GM18861 (cell line): ENCODE data around the gene ZFYVE28.
"Not testable (repeated sequence)": the region's sequence is repeated elsewhere in the genome, so short reads cannot be mapped to it uniquely, and the experiment has no call there.

Experiments used
- ATAC-seq: cut with Tn5 transposase; IDR thresholded peaks from one replicate; pipeline ENCODE4 v1.9.1; 2021; ENCODE audit not compliant: unreplicated experiment

The ZFYVE28 gene

GRCh38 chr4:2393353-2394270, 24.8 kb downstream of the ZFYVE28 start:
- no peak for ATAC-seq

- ATAC-seq: no peak
These were observed 27.5 kb downstream of the ZFYVE28 start for GRCh38 chr4:2390784-2391421.

GRCh38 chr4:2390146-2390545, 28.3 kb downstream of the ZFYVE28 start:
- ATAC-seq: no peak

GRCh38 chr4:2389691-2390090, 28.8 kb downstream of the ZFYVE28 start:
- ATAC-seq: no peak

- no peak for ATAC-seq
These were observed 29.8 kb downstream of the ZFYVE28 start for GRCh38 chr4:2388429-2389182.

- ATAC-seq: no peak
These were observed 30.6 kb downstream of the ZFYVE28 start for GRCh38 chr4:2387829-2388228.

GRCh38 chr4:2387218-2387617, 31.2 kb downstream of the ZFYVE28 start:
- no peak for ATAC-seq

- ATAC-seq: no peak
These were observed 31.7 kb downstream of the ZFYVE28 start for GRCh38 chr4:2386717-2387116.

GRCh38 chr4:2385516-2385915, 32.9 kb downstream of the ZFYVE28 start:
- ATAC-seq: no peak

GRCh38 chr4:2384245-2384644, 34.2 kb downstream of the ZFYVE28 start:
- no peak for ATAC-seq

GRCh38 chr4:2383760-2384159, 34.7 kb downstream of the ZFYVE28 start:
- no peak for ATAC-seq

- not testable (repeated sequence) for ATAC-seq
These were observed 35.2 kb downstream of the ZFYVE28 start for GRCh38 chr4:2383220-2383631.

GRCh38 chr4:2382769-2383202, 35.7 kb downstream of the ZFYVE28 start:
- not testable (repeated sequence) for ATAC-seq

GRCh38 chr4:2380589-2380988, 37.9 kb downstream of the ZFYVE28 start:
- ATAC-seq: not testable (repeated sequence)

GRCh38 chr4:2378898-2379297, 39.5 kb downstream of the ZFYVE28 start:
- ATAC-seq: no peak

GRCh38 chr4:2378401-2378800, 40.0 kb downstream of the ZFYVE28 start:
- ATAC-seq: no peak

GRCh38 chr4:2377241-2377640, 41.2 kb downstream of the ZFYVE28 start:
- ATAC-seq: no peak

- ATAC-seq: no peak
These were observed 43.0 kb downstream of the ZFYVE28 start for GRCh38 chr4:2375427-2375826.

GRCh38 chr4:2373532-2373931, 44.9 kb downstream of the ZFYVE28 start:
- no peak for ATAC-seq

- no peak for ATAC-seq
These were observed 45.9 kb downstream of the ZFYVE28 start for GRCh38 chr4:2372488-2373030.
